Activated naive CD4-positive, alpha-beta T cell treated with anti-CD3 and anti-CD28 coated beads, Interleukin-2, amount 50 U/mL, for 72 hours (primary cell): ENCODE results near the gene DGKD. TPM values are rescaled to one million over a fixed set of nuclear protein-coding genes. Genes with fewer than 3 reads are reported as not detected.

Source experiments
- ATAC-seq, 2 donors: fragments of 150-1000 bp; cut with Tn5 transposase; 2 replicates each; pipeline ENCODE4 v1.10.0; 2021; ENCODE audit warnings: mild to moderate bottlenecking in 2 of 2, moderate library complexity in 2 of 2
- DNase-seq, 2 donors: peaks; one replicate each; pipeline ENCODE4 v3.0.0; 2021 to 2022; ENCODE audit warnings: low spot score in 2 of 2
- H3K27ac Mint-ChIP-seq, 2 donors: one replicate each; pipeline ENCODE4 v1.8.0; 2022; ENCODE audit warnings: mild to moderate bottlenecking in 2 of 2, mixed read lengths in 2 of 2
- H3K36me3 Mint-ChIP-seq, 2 donors: one replicate each; pipeline ENCODE4 v1.8.0; 2022; ENCODE audit warnings: mixed read lengths in 2 of 2
- H3K9me3 Mint-ChIP-seq, 2 donors: one replicate each; pipeline ENCODE4 v1.8.0; 2022; ENCODE audit warnings: mixed read lengths in 2 of 2
- total RNA-seq, 2 donors: library from RNA; stranded (reverse); gene quantifications; one replicate each; pipeline ENCODE4 v1.2.3, GENCODE V29; 2022

Gene DGKD
- total RNA-seq, 2 donors from 2014 or later = 63.2 to 94.8 TPM

- DNase-seq = no peak
- Mint-ChIP-seq H3K36me3 (peaks cover 0 to 19% of the 10 kb centered on the region in 2 donors), H3K27ac (peak overlapping the region; percentile 14 to 57), H3K9me3 (no peaks in the 10 kb centered on the region)
- ATAC-seq = no peak
Observed at GRCh38 chr2:233458031-233458610, 103.8 kb downstream of the DGKD start.

GRCh38 chr2:233458826-233459225 is 104.5 kb downstream of the DGKD start:
- no peak for ATAC-seq
- no peak for DNase-seq
- Mint-ChIP-seq H3K27ac (peak overlapping the region in 1 of 2 donors; percentile 52), H3K9me3 (no peaks in the 10 kb centered on the region), H3K36me3 (peaks cover 5 to 23% of the 10 kb centered on the region in 2 donors)

GRCh38 chr2:233459426-233459825 is 105.1 kb downstream of the DGKD start:
- H3K27ac Mint-ChIP-seq = peak overlapping the region in 1 of 2 donors; percentile 77
- peaks cover 9 to 28% of the 10 kb centered on the region in 2 donors for H3K36me3 Mint-ChIP-seq
- DNase-seq = no peak
- H3K9me3 Mint-ChIP-seq = no peaks in the 10 kb centered on the region
- ATAC-seq = no peak

- Mint-ChIP-seq H3K27ac (no peak overlapping the region), H3K9me3 (no peaks in the 10 kb centered on the region), H3K36me3 (peaks cover 9 to 19% of the 10 kb centered on the region in 2 donors)
- DNase-seq (no peak), ATAC-seq (no peak)
Observed at GRCh38 chr2:233460726-233461441, 106.6 kb downstream of the DGKD start.

- ATAC-seq = peak in 1 of 2 donors; percentile 19
- H3K27ac Mint-ChIP-seq = peak overlapping the region; percentile 12 to 82
- peaks cover 9 to 19% of the 10 kb centered on the region in 2 donors for H3K36me3 Mint-ChIP-seq
- no peak for DNase-seq
- no peaks in the 10 kb centered on the region for H3K9me3 Mint-ChIP-seq
Observed at GRCh38 chr2:233461481-233461891, 107.2 kb downstream of the DGKD start.

GRCh38 chr2:233462202-233462785 is 108.0 kb downstream of the DGKD start:
- Mint-ChIP-seq H3K36me3 (peaks cover 9 to 19% of the 10 kb centered on the region in 2 donors), H3K9me3 (no peaks in the 10 kb centered on the region), H3K27ac (peak overlapping the region; percentile 2 to 12)
- DNase-seq = no peak
- no peak for ATAC-seq

GRCh38 chr2:233462826-233463470 is 108.7 kb downstream of the DGKD start:
- DNase-seq (no peak), ATAC-seq (no peak)
- Mint-ChIP-seq H3K9me3 (no peaks in the 10 kb centered on the region), H3K27ac (no peak overlapping the region), H3K36me3 (peaks cover 9 to 19% of the 10 kb centered on the region in 2 donors)

GRCh38 chr2:233463586-233463985 is 109.3 kb downstream of the DGKD start:
- DNase-seq (no peak), ATAC-seq (no peak)
- H3K9me3 Mint-ChIP-seq = no peaks in the 10 kb centered on the region
- peaks cover 9 to 19% of the 10 kb centered on the region in 2 donors for H3K36me3 Mint-ChIP-seq
- peak overlapping the region in 1 of 2 donors; percentile 90 for H3K27ac Mint-ChIP-seq

GRCh38 chr2:233464056-233464455 is 109.8 kb downstream of the DGKD start:
- H3K27ac Mint-ChIP-seq = peak overlapping the region in 1 of 2 donors; percentile 87
- peaks cover 9 to 19% of the 10 kb centered on the region in 2 donors for H3K36me3 Mint-ChIP-seq
- H3K9me3 Mint-ChIP-seq = no peaks in the 10 kb centered on the region
- ATAC-seq = no peak
- no peak for DNase-seq

GRCh38 chr2:233464531-233465240 is 110.4 kb downstream of the DGKD start:
- ATAC-seq (no peak), DNase-seq (peak in 1 of 2 donors; percentile 31)
- Mint-ChIP-seq H3K36me3 (peaks cover 9 to 19% of the 10 kb centered on the region in 2 donors), H3K27ac (peak overlapping the region in 1 of 2 donors; percentile 87), H3K9me3 (no peaks in the 10 kb centered on the region)

GRCh38 chr2:233466991-233467603 is 112.8 kb downstream of the DGKD start:
- H3K36me3 Mint-ChIP-seq = peaks cover 9 to 12% of the 10 kb centered on the region in 2 donors
- DNase-seq (no peak), ATAC-seq (no peak)
- H3K9me3 Mint-ChIP-seq = no peaks in the 10 kb centered on the region
- peak overlapping the region in 1 of 2 donors; percentile 52 for H3K27ac Mint-ChIP-seq

- Mint-ChIP-seq H3K27ac (peak overlapping the region in 1 of 2 donors; percentile 28), H3K36me3 (peaks cover 9 to 21% of the 10 kb centered on the region in 2 donors), H3K9me3 (no peaks in the 10 kb centered on the region)
- ATAC-seq = no peak
- no peak for DNase-seq
Observed at GRCh38 chr2:233468047-233468740, 113.9 kb downstream of the DGKD start.

- Mint-ChIP-seq H3K36me3 (peaks cover 5 to 17% of the 10 kb centered on the region in 2 donors), H3K9me3 (no peaks in the 10 kb centered on the region), H3K27ac (peak overlapping the region in 1 of 2 donors; percentile 73)
- no peak for DNase-seq
- no peak for ATAC-seq
Observed at GRCh38 chr2:233468741-233469110, 114.4 kb downstream of the DGKD start.

- no peaks in the 10 kb centered on the region for H3K9me3 Mint-ChIP-seq
- H3K27ac Mint-ChIP-seq = peak overlapping the region; percentile 72 to 73
- DNase-seq (no peak), ATAC-seq (no peak)
- peaks cover 0 to 11% of the 10 kb centered on the region in 2 donors for H3K36me3 Mint-ChIP-seq
Observed at GRCh38 chr2:233469261-233470010, 115.1 kb downstream of the DGKD start.
